SHP77 treated with DMSO at 0.1 percent for 48 hours (cell line): ENCODE data around the gene ARHGAP42.
"Not testable (repeated sequence)": the region's sequence is repeated elsewhere in the genome, so short reads cannot be mapped to it uniquely, and the experiment has no call there.

ENCODE experiments used
- DNase-seq: peaks from one replicate; lab custom pipeline; 2025; lab: John Stamatoyannopoulos, UW

Gene ARHGAP42

DNA sequence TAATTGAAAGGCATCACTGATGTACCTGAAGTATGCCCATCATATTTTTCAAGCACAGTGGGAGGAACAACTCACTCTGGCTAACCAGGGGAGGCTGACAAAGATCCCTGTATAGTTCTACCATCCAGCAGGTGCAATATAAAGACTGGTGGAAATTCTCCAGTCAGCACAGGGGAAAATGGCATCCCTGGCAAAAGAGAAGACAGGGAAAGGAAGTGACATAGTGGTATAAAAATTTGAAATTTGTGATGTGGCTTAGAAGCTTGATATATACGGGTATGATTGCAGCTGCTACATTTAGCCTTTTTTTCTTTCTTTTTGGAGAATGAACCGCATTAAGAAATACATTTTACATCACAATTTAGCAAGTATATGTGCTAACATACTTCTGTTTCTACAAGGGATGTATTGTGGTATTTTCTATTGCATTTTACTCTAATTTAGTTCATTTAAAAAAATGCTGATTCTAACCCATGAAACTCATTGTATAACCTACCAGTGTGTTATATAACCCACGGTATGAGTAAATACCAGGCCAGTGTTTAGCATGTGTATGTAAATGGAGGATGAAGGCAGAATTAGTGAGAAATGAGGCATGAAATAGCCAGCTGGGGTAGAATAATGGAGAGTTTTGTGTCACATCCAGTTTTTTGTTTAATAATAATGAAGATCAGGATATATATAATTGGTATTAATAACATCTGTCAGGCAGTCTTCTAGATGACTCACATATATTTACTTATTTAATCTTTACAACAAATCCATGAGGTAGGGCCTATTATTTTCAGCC lies 186.1 kb downstream of the ARHGAP42 start:
- DNase-seq, result no peak

GRCh38 chr11:100874203-100874602 lies 187.1 kb downstream of the ARHGAP42 start:
- DNase-seq, result no peak

- no peak for DNase-seq
Measured at GRCh38 chr11:100875521-100875869, 188.4 kb downstream of the ARHGAP42 start.

GRCh38 chr11:100876815-100877520 lies 189.9 kb downstream of the ARHGAP42 start:
- no peak for DNase-seq

- DNase-seq, result no peak
Measured at GRCh38 chr11:100878474-100878873, 191.4 kb downstream of the ARHGAP42 start.

- no peak for DNase-seq
Measured at GRCh38 chr11:100882957-100883356, 195.9 kb downstream of the ARHGAP42 start.

GRCh38 chr11:100883830-100884229 lies 196.7 kb downstream of the ARHGAP42 start:
- no peak for DNase-seq

DNA sequence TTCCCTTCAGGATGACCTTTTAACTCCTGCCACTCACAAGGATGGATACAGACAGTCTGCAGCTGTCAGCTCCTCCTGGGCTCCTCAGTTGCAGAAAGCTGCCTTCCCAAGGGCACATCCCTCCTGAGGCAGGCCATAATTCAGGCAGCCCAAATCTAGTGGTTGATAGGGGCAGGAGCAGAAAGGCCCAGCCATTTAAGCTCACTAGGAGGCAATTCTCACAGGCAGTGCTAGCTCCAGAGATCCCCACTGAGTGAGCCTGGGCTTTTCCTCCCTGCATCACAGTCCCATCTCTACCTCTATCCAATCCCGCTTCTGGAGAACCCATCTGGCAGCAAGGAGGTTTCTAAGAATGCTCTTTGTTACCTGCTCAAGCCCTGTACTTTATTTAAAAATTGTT lies 200.6 kb downstream of the ARHGAP42 start:
- no peak for DNase-seq

- DNase-seq, result no peak
Measured at GRCh38 chr11:100888836-100889235, 201.7 kb downstream of the ARHGAP42 start.

- DNase-seq, result no peak
Measured at GRCh38 chr11:100889758-100890157, 202.7 kb downstream of the ARHGAP42 start.

- no peak for DNase-seq
Measured at GRCh38 chr11:100890789-100891188, 203.7 kb downstream of the ARHGAP42 start.

GRCh38 chr11:100892886-100893285 lies 205.8 kb downstream of the ARHGAP42 start:
- DNase-seq, result no peak

DNA sequence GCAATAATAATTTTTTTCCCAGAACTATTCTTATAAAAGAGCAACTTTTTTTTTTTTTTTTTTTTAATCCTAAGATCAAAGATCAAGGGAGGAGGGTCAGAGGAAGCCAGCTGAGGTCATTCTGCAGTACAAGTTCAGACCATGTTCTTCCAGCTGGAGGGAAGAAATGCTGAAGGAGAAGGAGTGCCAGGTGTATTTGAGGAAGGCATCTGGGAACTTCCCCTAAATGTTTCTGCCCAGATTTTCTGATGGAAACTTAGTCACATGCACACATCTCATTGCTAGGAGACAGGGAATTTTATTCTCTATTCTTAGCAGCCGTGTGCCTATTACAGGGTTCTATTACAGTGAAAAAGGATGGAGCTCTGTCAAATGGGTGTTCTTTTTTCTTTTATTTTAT lies 208.4 kb downstream of the ARHGAP42 start:
- DNase-seq, result no peak

DNA sequence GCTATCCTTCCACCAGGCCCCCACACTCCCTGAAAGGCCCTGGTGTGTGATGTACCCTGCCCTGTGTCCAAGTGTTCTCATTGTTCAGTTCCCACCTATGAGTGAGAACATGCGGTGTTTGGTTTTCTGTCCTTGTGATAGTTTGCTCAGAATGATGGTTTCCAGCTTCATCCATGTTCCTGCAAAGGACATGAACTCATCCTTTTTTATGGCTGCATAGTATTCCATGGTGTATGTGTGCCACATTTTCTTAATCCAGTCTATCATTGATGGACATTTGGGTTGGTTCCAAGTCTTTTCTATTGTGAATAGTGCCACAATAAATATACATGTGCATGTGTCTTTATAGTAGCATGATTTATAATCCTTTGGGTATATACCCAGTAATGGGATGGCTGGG lies 208.9 kb downstream of the ARHGAP42 start:
- not testable (repeated sequence) for DNase-seq

GRCh38 chr11:100901471-100901870 lies 214.4 kb downstream of the ARHGAP42 start:
- DNase-seq, result not testable (repeated sequence)

GRCh38 chr11:100902454-100903141 lies 215.5 kb downstream of the ARHGAP42 start:
- peak; percentile 55 for DNase-seq

DNA sequence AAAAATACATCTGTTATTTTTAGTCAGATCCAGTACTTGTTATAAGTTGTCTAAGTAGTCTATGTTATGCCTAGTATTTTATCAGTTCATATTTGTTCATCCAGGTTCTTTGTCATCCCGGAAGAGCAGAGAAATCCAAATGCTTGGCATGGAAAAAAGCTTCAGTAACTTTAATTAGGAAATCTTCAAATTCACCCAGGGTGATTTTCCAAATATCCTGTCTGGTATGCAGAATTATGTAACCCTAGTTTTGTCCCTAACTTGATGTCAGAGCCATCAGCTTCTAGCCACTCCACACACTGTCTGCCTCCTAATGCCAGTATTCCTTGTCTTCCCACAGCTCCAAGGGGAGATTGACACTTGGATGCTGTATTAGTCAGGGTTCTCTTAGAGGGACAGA lies 216.2 kb downstream of the ARHGAP42 start:
- no peak for DNase-seq

- no peak for DNase-seq
Measured at GRCh38 chr11:100905684-100906083, 218.6 kb downstream of the ARHGAP42 start.

DNA sequence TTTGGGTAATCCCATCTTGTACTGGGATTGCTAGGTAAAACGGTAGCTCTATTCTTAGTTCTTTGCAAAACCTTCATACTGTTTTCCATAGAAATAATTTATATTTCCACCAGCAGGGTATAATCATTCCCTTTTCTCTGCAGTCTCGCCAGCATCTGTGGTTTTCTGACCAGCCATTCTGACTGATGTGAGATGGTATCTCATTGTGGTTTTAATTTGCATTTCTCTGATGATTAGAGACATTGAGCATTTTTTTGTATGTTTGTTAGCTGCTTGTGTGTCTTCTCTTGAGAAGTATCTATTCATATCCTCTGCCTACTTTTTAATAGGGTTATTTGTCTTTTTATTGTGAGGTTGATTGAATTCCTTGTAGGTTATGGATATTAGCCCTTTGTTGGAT lies 221.7 kb downstream of the ARHGAP42 start:
- no peak for DNase-seq

DNA sequence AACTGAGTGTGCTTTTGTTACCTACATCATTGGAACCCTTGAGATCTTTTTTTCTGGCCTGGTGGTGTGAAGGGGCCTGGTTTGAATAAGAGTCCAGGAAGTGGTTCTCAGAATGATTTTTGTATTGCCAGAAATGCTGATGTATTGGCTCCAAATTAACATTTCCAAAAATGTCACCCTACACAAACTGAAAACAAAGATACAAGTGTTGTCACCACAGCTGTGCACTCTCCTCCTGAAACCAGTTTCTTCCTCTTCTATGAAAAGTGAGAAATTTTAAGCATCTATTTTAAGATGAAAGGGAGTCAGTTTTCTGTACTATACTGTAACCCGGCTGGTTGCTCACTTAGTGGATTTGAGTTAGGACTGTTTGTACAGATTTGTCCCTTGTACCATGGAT lies 223.7 kb downstream of the ARHGAP42 start:
- no peak for DNase-seq

GRCh38 chr11:100914415-100915110 lies 227.5 kb downstream of the ARHGAP42 start:
- no peak for DNase-seq
